ENCODE results near the gene RGSL1. TPM values are rescaled to one million over a fixed set of nuclear protein-coding genes. Genes with fewer than 3 reads are reported as not detected.

RGSL1 gene
- total RNA-seq, 1 experiment from 2014 or later = not detected

- no peak overlapping the region for H3K9ac ChIP-seq (ENCODE audit: low read length)
These were observed 150.9 kb downstream of the RGSL1 start for GRCh38 chr1:182600745-182601415.

GRCh38 chr1:182601416-182601786, 151.5 kb downstream of the RGSL1 start:
- Histone ChIP-seq H3K9ac (ENCODE audit: low read length) (no peak overlapping the region), H3K4me1 (ENCODE audit: insufficient read depth, low read length) (peaks cover 7% of the 10 kb centered on the region), H3K9me3 (ENCODE audit: low read length) (no peaks in the 10 kb centered on the region), H3K9me2 (replicated peaks; ENCODE audit: low read length) (no peaks in the 10 kb centered on the region), H3K36me3 (ENCODE audit: low read depth, low read length) (0 out of 2 replicates have a peak, but pooled peaks cover 3% of the 10 kb centered on the region), H3K27ac (ENCODE audit: low read length) (no peak overlapping the region), H3F3A (ENCODE audit: low read length, unreplicated experiment) (no peaks in the 10 kb centered on the region), H3K4me3 (ENCODE audit: low read length) (no peak overlapping the region), H3K4me2 (ENCODE audit: low read length) (no peak overlapping the region), H2AFZ (ENCODE audit: low read length) (no peak overlapping the region), H4K20me1 (ENCODE audit: low read length) (no peaks in the 10 kb centered on the region), H3K27me3 (ENCODE audit: low read length) (no peaks in the 10 kb centered on the region), H3K79me2 (ENCODE audit: low read length) (no peaks in the 10 kb centered on the region)
- ChIA-PET CTCF (interaction anchor here (1.0 to 1.3 kb wide), 3 partner anchors 181 to 185 kb away, joined by 6 to 8 read pairs (median 7); no protein-coding TSS in a partner anchor), POLR2A (ENCODE audit: unreplicated experiment) (no interaction called here)
- TF ChIP-seq CTCF (conservative IDR thresholded peaks at IDR 0.05; ENCODE audit: low read depth, low read length) = peak; percentile 75
- no peak for TF ChIP-seq EZH2 (IDR thresholded peaks at IDR 0.05; ENCODE audit: low read length, unreplicated experiment)
- peak; percentile 49 for ATAC-seq
- intact Hi-C loops (cut with micrococcal nuclease) = loop anchor here (1.0 kb wide), 1 partner anchor 183 kb away; no protein-coding TSS in a partner anchor
- DNase-seq = peak; percentile 68
- no TSS peak for BruUV-seq (replicated peaks)

More at GRCh38 chr1:182600745-182601415, 150.9 kb downstream of the RGSL1 start:
- Histone ChIP-seq H2AFZ (ENCODE audit: low read length) (no peak overlapping the region), H3K9me2 (replicated peaks; ENCODE audit: low read length) (no peaks in the 10 kb centered on the region), H3K27ac (ENCODE audit: low read length) (no peak overlapping the region), H3K4me3 (ENCODE audit: low read length) (no peak overlapping the region), H3K9me3 (ENCODE audit: low read length) (no peaks in the 10 kb centered on the region), H3K4me2 (ENCODE audit: low read length) (no peak overlapping the region), H4K20me1 (ENCODE audit: low read length) (no peaks in the 10 kb centered on the region), H3K27me3 (ENCODE audit: low read length) (no peaks in the 10 kb centered on the region), H3K4me1 (ENCODE audit: insufficient read depth, low read length) (peaks cover 7% of the 10 kb centered on the region), H3K36me3 (ENCODE audit: low read depth, low read length) (0 out of 2 replicates have a peak, but pooled peaks cover 3% of the 10 kb centered on the region), H3K79me2 (ENCODE audit: low read length) (no peaks in the 10 kb centered on the region), H3F3A (ENCODE audit: low read length, unreplicated experiment) (no peaks in the 10 kb centered on the region)
- intact Hi-C loops (cut with micrococcal nuclease) = loop anchor here (1.0 kb wide), 1 partner anchor 183 kb away; no protein-coding TSS in a partner anchor
- DNase-seq = no peak
- POLR2A ChIA-PET (ENCODE audit: unreplicated experiment) = no interaction called here
- BruUV-seq (replicated peaks) = no TSS peak
- CTCF ChIA-PET = interaction anchor here (0.5 to 1.3 kb wide), 4 partner anchors 182 to 209 kb away, joined by 4 to 8 read pairs (median 6); partner anchors contain the start of gene GLUL
- no peak for TF ChIP-seq EZH2phosphoT487 (IDR thresholded peaks at IDR 0.05; ENCODE audit: borderline replicate concordance, low read length)
- no peak for TF ChIP-seq EZH2 (IDR thresholded peaks at IDR 0.05; ENCODE audit: low read length, unreplicated experiment)
- TF ChIP-seq CTCF (conservative IDR thresholded peaks at IDR 0.05; ENCODE audit: low read depth, low read length) = no peak
- ATAC-seq = no peak

GRCh38 chr1:182601913-182602312, 152.0 kb downstream of the RGSL1 start:
- Histone ChIP-seq H3K79me2 (ENCODE audit: low read length) (no peaks in the 10 kb centered on the region), H4K20me1 (ENCODE audit: low read length) (no peaks in the 10 kb centered on the region), H3K9me3 (ENCODE audit: low read length) (no peaks in the 10 kb centered on the region), H3K4me3 (ENCODE audit: low read length) (no peak overlapping the region), H2AFZ (ENCODE audit: low read length) (no peak overlapping the region), H3K27me3 (ENCODE audit: low read length) (no peaks in the 10 kb centered on the region), H3K27ac (ENCODE audit: low read length) (no peak overlapping the region), H3K9ac (ENCODE audit: low read length) (no peak overlapping the region), H3K4me2 (ENCODE audit: low read length) (no peak overlapping the region), H3K4me1 (ENCODE audit: insufficient read depth, low read length) (peaks cover 7% of the 10 kb centered on the region), H3K9me2 (replicated peaks; ENCODE audit: low read length) (no peaks in the 10 kb centered on the region), H3K36me3 (ENCODE audit: low read depth, low read length) (0 out of 2 replicates have a peak, but pooled peaks cover 3% of the 10 kb centered on the region), H3F3A (ENCODE audit: low read length, unreplicated experiment) (no peaks in the 10 kb centered on the region)
- no TSS peak for BruUV-seq (replicated peaks)
- CTCF ChIA-PET = interaction anchor here (1.3 kb wide), 2 partner anchors 183 to 185 kb away, joined by 7 to 8 read pairs; no protein-coding TSS in a partner anchor
- TF ChIP-seq EZH2phosphoT487 (IDR thresholded peaks at IDR 0.05; ENCODE audit: borderline replicate concordance, low read length) = no peak
- no peak for TF ChIP-seq CTCF (conservative IDR thresholded peaks at IDR 0.05; ENCODE audit: low read depth, low read length)
- TF ChIP-seq EZH2 (IDR thresholded peaks at IDR 0.05; ENCODE audit: low read length, unreplicated experiment) = no peak
- intact Hi-C loops (cut with micrococcal nuclease) = loop anchor here (1.0 kb wide), 1 partner anchor 182 kb away; no protein-coding TSS in a partner anchor
- POLR2A ChIA-PET (ENCODE audit: unreplicated experiment) = no interaction called here
- no peak for ATAC-seq
- no peak for DNase-seq
